NCI-H128 (cell line): Measurements from ENCODE around the gene SSU72.

Experiments used
- DNase-seq: peaks from one replicate; lab custom pipeline; 2025; ENCODE audit not compliant: unreplicated experiment; lab: John Stamatoyannopoulos, UW

SSU72 gene

DNA sequence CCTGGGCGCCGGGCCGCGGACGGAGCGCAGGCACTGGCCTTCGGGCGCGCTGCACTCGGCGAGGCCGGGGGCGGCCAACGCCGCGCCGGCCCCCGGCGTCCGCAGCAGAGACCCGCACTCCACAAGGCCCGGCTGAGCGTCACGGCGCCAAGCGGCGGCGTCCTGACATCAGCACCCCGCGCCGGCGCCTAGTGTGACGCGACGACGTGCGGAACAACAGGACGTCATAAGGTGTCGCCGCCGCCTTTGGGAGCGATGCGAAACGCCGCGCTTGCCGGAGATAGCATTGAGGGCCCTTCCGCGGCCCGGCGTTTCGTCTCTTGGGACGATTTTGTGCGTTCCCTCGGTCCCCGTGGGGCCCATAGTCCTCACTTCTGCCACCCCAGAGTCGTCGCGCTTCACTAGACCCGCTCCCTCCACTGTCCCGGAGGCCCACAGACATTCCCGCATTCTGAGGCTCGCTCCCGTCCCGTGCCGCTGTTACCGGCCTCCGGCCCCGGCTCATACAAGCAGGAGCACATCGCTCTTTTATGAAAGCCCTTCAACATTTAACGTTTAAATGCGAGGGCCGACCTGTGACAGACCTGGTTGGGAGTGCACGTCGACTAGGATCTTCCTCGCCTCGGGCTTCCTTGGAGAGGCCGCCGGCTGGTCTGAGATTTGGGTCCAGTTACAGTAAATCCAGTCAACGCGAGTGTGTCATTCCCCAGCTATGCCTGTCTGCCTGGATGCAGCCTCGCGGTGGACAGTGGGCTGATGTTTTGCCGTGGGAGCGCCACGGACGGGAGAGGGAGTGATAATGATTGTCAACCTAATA lies at the start of gene SSU72:
Gene SSU72, minus strand, starts transcription at position 143 of the 817 bp plus-strand sequence. CDS start 306 bp downstream, outside the sequence.
- DNase-seq: peak; percentile 81

DNA sequence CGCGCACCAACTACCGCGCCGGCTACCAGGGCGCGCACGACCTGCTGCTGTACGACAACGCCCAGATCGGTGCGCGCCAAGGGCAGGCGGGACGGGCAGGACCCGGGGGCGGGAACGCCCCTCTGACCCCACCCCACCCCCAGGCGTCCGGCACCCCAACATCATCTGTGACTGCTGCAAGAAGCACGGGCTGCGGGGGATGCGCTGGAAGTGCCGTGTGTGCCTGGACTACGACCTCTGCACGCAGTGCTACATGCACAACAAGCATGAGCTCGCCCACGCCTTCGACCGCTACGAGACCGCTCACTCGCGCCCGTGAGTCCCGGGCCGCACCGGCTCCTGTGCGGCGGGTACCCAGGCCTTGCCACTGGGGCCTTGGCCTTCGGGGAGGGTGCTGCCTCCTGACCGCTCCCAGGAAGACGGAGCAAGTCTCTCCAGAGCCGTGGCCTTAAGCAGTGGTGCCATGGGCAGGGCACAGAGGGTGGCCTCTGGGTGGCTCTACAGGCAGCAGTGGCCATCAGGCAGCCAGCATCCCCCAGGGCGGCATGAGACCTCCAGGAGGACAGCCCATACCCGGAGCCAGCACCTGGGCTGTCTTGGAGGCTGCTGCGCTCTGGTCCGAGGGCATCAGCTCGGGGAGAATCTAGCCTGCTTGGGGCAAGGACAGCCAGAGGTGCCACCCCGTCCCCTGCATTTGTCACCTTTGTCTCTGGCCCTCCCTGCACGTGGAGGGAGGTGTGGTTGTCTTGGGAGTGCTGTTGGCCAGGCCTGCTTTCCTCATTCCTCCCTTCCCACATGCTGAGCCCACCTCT lies 49.2 kb upstream of the SSU72 start:
- DNase-seq: no peak

GRCh38 chr1:1623181-1623630 lies 48.5 kb upstream of the SSU72 start:
- DNase-seq: no peak

DNA sequence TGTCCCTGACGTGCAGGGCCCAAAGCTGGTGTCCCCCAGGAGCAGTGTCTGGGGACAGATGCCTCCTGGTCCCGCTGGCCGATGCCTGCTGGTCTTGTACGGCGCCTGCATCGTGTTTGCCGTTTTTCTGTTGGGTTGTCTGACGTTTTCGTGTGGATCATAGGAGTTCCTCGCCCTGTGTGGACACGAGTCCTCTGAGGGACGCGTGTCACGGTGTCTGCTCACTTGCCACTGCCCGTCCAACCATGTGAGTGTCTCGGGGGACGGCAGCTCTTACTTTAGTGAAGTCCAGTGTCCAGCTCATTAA lies 48.1 kb upstream of the SSU72 start:
- no peak for DNase-seq

- no peak for DNase-seq
Measured at GRCh38 chr1:1622010-1622787, 47.5 kb upstream of the SSU72 start.

GRCh38 chr1:1621173-1622009 lies 46.7 kb upstream of the SSU72 start:
- no peak for DNase-seq

DNA sequence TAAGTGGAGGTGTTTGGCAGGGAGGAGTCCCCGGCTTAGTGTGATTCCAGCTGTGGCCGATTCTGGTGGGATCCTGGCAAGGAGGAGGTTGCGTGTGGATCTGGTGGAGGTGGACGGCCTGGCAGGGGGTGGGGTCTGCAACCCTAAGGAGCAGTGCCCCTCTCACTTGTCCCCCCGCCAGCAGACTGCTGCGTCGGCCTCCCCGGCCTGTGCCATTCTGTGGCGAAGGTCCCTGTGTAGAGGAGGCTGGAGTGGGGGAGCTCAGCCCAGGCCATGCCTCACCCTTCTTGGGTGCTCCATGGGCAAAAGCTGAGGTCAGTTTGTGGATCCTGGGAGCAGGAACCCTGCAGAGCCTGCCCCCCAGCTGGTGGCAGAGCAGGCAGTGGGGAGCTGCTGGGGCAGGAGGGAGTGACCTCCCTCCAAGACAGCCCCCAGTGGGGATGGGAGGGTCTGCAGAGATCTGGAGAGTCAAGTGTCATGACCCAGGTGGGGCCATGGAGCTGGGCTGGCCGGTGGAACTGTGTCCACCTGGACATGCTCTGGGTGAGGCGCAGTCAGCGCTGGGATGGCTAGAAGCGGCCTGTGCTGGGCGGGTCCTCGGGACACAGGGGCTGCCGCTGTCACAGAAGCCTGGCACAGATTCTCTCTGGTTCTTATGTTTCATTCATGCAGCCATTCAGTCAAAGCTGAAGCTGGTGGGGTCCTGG lies 45.9 kb upstream of the SSU72 start:
- no peak for DNase-seq

GRCh38 chr1:1619917-1620361 lies 45.3 kb upstream of the SSU72 start:
- no peak for DNase-seq

- DNase-seq: no peak
Measured at GRCh38 chr1:1618396-1619068, 43.9 kb upstream of the SSU72 start.

DNA sequence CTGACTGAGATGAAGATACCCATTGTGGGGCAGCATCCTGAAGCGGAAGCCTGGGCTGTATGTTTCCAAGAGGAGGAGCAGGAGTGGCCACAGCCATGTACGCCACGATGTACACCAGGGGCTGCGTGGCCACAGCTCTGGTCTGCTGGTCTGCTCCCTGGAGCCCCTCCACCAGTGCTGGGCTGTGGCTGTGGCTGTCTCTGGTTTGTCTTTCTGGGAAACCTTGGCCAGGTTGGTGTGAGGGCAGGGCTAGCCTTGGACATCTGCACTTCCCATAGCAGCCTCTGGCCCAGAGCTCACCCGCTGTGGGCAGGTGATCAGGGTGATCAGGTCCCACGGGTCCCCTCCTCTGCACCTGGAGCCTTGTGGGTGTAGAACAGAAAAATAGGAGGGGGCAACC lies 43.3 kb upstream of the SSU72 start:
- no peak for DNase-seq

DNA sequence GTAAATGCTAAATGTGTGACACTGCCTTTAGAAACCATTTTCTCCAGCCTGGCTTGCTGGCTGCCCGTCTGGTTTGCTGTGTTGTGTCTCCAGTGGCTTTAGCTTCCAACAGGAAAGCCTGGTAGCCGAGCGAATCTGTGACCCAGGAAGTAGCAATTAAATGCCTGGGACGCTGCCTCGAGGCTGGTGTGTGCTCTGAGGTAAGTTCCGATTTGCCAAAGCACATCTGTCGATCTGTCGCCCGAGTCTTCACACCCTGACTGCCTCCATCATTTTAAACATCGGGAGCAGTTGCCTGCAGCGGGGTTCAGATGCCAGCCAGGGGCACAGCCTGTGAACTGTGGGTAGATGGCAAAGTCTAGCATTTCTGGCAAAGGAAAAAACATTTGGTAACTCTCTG lies 42.9 kb upstream of the SSU72 start:
- DNase-seq: no peak

DNA sequence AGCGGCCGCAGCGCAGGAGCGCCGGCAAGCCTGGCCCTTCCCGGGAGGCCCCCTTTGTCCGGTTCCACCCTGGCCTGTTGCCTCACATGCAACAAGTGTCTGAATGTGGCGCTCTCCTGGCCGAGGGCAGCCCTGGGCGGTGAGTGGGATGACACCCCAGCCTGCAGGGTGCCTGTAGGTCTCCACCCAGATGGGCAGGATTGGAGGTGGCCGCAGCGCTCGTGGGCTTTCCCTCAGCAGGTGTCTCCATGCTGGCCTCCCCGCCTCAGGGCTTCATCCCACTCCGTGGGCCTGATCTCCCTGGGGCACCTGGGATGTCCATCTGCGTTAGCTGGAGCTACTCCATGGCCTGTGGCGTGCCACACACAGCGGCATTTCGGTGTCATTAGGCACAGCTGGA lies 42.2 kb upstream of the SSU72 start:
- no peak for DNase-seq

- no peak for DNase-seq
Measured at GRCh38 chr1:1616045-1616790, 41.6 kb upstream of the SSU72 start.

DNA sequence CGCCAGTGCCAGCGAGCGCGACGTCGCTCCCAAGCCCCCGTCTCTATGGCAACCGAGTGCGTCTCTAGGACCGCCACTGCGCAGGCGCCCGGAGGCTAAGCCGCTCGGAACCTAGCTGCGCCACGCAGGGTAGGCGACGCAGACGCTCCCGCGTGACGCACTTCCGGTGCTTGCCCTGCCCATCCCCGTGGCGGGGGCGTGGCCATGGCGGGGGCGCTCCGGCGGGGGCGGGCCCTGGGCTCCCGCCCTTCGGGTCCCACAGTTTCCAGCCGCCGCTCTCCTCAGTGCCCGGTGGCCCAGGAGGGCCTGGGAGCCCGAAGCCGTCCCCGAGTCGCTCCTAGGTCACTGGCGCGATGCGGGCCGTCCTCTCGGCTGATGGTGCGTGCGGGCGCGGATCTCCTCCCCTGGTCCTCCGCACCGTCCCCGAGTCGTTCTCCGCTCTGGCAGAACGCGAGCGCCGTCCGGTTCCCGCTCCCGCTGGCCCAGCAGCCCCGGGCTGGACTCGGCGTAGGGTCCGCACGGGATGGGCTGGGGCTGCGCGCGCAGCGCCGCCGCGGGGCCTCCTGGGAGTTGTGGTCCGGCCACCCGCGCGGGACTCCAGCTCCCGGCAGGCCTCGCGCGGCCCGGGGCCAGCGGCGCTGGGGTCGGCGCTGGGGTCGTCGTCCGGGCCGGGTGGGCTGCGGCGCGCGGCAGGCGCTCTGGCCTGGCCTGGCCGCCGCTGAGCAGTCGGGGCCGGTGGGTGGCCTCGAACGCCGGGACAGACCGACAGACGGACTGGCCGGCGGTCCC lies 40.8 kb upstream of the SSU72 start, which contains the start of gene MIB2:
Gene MIB2, plus strand, starts transcription at position 245 of the 789 bp plus-strand sequence. CDS start 7,953 bp downstream, outside the sequence.
- peak; percentile 98 for DNase-seq

- DNase-seq: no peak
Measured at GRCh38 chr1:1614954-1615255, 40.2 kb upstream of the SSU72 start.

DNA sequence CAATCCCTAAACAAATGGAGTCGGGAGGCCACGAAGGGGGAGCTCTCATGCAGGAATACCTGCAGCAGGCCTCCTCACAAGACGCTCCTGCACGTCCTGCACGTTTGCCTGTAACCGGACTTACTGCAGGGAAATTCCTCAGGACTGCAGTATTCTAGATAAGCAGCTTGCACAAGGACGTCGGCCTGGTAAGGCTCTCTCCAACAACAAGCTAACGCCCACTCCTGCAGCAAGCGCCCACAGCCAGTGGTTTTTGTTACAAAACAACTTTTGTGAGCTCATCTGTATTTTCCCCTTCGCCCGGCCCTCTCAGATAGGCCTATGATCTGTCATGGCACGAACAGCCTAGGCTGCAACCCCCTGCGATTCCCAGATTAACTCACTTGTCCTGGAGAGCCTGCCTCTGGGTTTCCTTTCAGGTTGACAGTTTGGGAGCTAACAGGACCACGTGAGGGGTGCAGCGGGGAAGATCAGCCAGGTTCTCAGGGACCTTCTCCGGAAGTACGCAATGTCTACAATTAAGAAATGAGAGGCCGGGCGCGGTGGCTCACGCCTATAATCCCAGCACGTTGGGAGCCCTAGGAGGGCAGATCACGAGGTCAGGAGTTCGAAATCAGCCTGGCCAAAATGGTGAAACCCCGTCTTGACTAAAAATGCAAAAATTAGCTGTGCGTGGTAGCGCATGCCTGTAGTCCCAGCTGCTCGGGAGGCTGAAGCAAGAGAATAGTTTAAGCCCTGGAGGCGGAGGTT lies 39.7 kb upstream of the SSU72 start:
- DNase-seq: no peak

GRCh38 chr1:1613509-1614082 lies 38.9 kb upstream of the SSU72 start:
- DNase-seq: no peak
